BE2C (cell line): ENCODE data around the gene IL1RAPL2.
"Not testable (repeated sequence)": the region's sequence is repeated elsewhere in the genome, so short reads cannot be mapped to it uniquely, and the experiment has no call there.

ENCODE experiments used
- DNase-seq: peaks from one replicate; pipeline ENCODE4 v3.0.0-alpha.2; 2020
- H3K27me3 ChIP-seq: fragments of 250-450 bp; sonication (Bioruptor Pico); 2 replicates; pipeline ENCODE4 v1.5.1; 2020; ENCODE audit warnings: mild to moderate bottlenecking
- H3K36me3 ChIP-seq: fragments of 250-450 bp; sonication (Bioruptor Pico); 2 replicates; pipeline ENCODE4 v1.5.1; 2020; ENCODE audit warnings: mild to moderate bottlenecking
- H3K4me1 ChIP-seq: fragments of 250-450 bp; sonication (Bioruptor Pico); 2 replicates; pipeline ENCODE4 v1.5.1; 2020
- H3K4me3 ChIP-seq: 2 replicates; pipeline ENCODE4 v1.5.1; 2011; ENCODE audit warnings: low read depth, low read length
- H3K9me3 ChIP-seq: fragments of 250-450 bp; sonication (Bioruptor Pico); 2 replicates; pipeline ENCODE4 v1.5.1; 2020
- TF ChIP-seq, protein P1 (sequence below): IDR thresholded peaks from 2 replicates; pipeline ENCODE4 v1.5.1; 2012; ENCODE audit warnings: mild to moderate bottlenecking, low read depth, low read length

IL1RAPL2 gene

GRCh38 chrX:105803891-105804290 lies 1237.9 kb downstream of the IL1RAPL2 start:
- no peaks in the 10 kb centered on the region for H3K9me3 ChIP-seq
- no peak overlapping the region for H3K4me3 ChIP-seq
- H3K27me3 ChIP-seq = no peaks in the 10 kb centered on the region
- H3K4me1 ChIP-seq = no peaks in the 10 kb centered on the region
- no peaks in the 10 kb centered on the region for H3K36me3 ChIP-seq
- no peak for DNase-seq
- TF ChIP-seq, protein P1, sequence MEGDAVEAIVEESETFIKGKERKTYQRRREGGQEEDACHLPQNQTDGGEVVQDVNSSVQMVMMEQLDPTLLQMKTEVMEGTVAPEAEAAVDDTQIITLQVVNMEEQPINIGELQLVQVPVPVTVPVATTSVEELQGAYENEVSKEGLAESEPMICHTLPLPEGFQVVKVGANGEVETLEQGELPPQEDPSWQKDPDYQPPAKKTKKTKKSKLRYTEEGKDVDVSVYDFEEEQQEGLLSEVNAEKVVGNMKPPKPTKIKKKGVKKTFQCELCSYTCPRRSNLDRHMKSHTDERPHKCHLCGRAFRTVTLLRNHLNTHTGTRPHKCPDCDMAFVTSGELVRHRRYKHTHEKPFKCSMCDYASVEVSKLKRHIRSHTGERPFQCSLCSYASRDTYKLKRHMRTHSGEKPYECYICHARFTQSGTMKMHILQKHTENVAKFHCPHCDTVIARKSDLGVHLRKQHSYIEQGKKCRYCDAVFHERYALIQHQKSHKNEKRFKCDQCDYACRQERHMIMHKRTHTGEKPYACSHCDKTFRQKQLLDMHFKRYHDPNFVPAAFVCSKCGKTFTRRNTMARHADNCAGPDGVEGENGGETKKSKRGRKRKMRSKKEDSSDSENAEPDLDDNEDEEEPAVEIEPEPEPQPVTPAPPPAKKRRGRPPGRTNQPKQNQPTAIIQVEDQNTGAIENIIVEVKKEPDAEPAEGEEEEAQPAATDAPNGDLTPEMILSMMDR = no peak

DNA sequence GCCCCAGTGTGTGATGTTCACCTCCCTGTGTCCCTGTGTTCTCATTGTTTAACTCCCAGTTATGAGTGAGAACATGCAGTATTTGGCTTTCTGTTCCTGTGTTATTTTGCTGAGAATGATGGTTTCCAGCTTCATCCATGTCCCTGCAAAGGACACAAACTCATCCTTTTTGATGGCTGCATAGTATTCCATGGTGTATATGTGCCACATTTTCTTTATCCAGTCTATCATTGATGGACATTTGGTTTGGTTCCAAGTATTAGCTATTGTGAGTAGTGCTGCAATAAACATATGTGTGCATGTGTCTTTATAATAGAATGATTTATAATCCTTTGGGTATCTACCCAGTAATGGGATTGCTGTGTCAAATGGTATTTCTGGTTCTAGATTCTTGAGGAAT lies 1239.7 kb downstream of the IL1RAPL2 start:
- H3K4me3 ChIP-seq, H3K27me3 ChIP-seq, H3K36me3 ChIP-seq, DNase-seq, H3K4me1 ChIP-seq, H3K9me3 ChIP-seq: not testable (repeated sequence)

- Histone ChIP-seq H3K27me3 (no peaks in the 10 kb centered on the region), H3K9me3 (no peaks in the 10 kb centered on the region), H3K4me1 (no peaks in the 10 kb centered on the region), H3K36me3 (no peaks in the 10 kb centered on the region), H3K4me3 (no peak overlapping the region)
- TF ChIP-seq, protein P1 = no peak
- DNase-seq = no peak
Observed at GRCh38 chrX:105816517-105816916, 1250.5 kb downstream of the IL1RAPL2 start.
